HUES6 (cell line): ENCODE data around the gene MTOR.
"Not testable (repeated sequence)": the region's sequence is repeated elsewhere in the genome, so short reads cannot be mapped to it uniquely, and the experiment has no call there.

Experiments
- H3K27ac ChIP-seq: 2 replicates; pipeline ENCODE4 v1.7.0; 2013; ENCODE audit warnings: low read depth, mild to moderate bottlenecking, low read length, inconsistent platforms
- H3K27me3 ChIP-seq: 2 replicates; pipeline ENCODE4 v1.6.1; 2013; ENCODE audit warnings: low read length; ENCODE audit not compliant: control insufficient read depth, insufficient read depth
- H3K36me3 ChIP-seq: 2 replicates; pipeline ENCODE4 v1.6.1; 2013; ENCODE audit warnings: low read length; ENCODE audit not compliant: control insufficient read depth, insufficient read depth
- H3K4me1 ChIP-seq: 2 replicates; pipeline ENCODE4 v1.6.1; 2013; ENCODE audit warnings: low read length; ENCODE audit not compliant: control insufficient read depth, insufficient read depth
- H3K4me3 ChIP-seq: 2 replicates; pipeline ENCODE4 v1.5.1; 2013; ENCODE audit warnings: low read depth, low read length
- H3K9ac ChIP-seq: one replicate; pipeline ENCODE4 v1.6.1; 2013; ENCODE audit warnings: mild to moderate bottlenecking, low read length
- H3K9me3 ChIP-seq: 2 replicates; pipeline ENCODE4 v1.6.1; 2013; ENCODE audit warnings: low read depth, low read length; ENCODE audit not compliant: control insufficient read depth, insufficient read depth

The MTOR gene

DNA sequence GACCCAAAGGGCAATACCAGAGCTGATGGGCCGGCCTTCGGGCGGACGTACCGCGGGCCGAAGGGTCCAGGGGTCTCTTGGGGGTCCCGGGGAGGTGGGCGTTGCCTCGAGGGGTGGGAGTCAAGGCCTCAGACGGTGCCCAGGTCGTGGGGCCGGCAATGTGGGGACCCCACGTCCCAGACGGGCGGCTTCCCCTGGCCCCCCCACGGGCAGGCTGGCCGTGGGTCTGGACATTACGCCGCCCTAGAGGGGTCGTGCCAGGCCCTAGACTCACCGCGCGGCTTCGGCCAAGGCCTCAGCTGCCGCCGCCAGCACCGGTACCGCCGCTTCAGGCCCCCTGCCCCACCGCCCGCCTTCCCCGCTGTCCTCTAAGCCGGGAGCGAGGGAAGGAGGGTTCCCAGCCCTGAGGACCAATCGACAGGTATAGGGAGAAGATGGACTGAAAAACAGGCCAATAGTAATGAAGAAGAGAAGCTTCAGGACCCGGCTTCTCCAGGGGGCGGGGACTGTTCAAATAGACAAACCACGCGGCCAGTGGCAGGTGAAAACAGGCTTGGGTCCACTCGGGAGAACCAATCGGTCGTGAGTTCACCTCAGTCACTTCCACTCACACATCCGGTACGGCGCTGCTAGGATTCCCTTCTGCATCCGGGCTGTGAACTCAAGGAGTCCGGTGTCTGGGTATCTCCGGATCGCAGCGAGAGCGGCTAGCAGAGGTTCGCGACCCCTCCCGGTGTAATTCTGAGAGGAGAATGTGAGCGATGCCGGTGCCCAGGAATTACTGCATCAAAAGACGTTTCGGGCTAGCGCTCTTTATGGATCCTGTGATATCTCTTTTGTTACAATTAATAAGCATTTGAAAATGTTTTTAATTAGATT is at the start of gene MTOR:
Gene MTOR (minus strand): TSS at position 381 of the 879 bp plus-strand sequence. CDS start 3,142 bp downstream, outside the sequence.
- Histone ChIP-seq H3K4me3 (peak within 1 kb of the TSS; percentile 73), H3K27ac (peak within 1 kb of the TSS; percentile 11; the same call in 1 of the 2 replicates), H3K27me3 (no peaks in the 10 kb centered on the region), H3K4me1 (no peaks in the 10 kb centered on the region), H3K9ac (peak within 1 kb of the TSS; percentile 79), H3K36me3 (peaks cover 25% of the 10 kb centered on the region), H3K9me3 (0 out of 2 replicates have a peak, but pooled peaks cover 2% of the 10 kb centered on the region)

DNA sequence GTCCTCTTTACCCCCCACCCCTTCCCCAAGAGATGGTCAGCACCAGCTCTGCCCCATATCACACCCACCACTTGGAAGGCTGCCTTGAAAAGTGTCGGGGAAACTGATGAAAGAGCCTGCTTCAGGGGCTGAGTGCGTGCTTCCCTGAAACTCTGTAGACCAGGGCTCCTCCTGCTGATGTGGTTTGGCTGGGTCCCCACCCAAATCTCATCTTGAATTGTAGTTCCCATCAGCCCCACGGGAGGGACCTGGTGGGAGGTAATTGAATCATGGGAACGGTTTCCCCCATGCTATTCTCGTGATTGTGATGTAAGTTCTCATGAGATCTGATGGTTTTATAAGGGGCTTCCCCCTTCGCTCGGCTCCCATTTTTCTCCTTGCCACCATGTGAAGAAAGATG is 47.0 kb upstream of the MTOR start:
- Histone ChIP-seq H3K27me3 (no peaks in the 10 kb centered on the region), H3K9me3 (0 out of 2 replicates have a peak, but pooled peaks cover 11% of the 10 kb centered on the region), H3K27ac (no peak overlapping the region), H3K36me3 (no peaks in the 10 kb centered on the region), H3K4me3 (no peak overlapping the region), H3K9ac (no peak overlapping the region), H3K4me1 (peaks cover 16% of the 10 kb centered on the region)

GRCh38 chr1:11308699-11309224 is 46.4 kb upstream of the MTOR start:
- Histone ChIP-seq H3K27ac (no peak overlapping the region), H3K27me3 (no peaks in the 10 kb centered on the region), H3K4me3 (no peak overlapping the region), H3K9ac (no peak overlapping the region), H3K4me1 (peaks cover 16% of the 10 kb centered on the region), H3K9me3 (0 out of 2 replicates have a peak, but pooled peaks cover 11% of the 10 kb centered on the region), H3K36me3 (no peaks in the 10 kb centered on the region)

GRCh38 chr1:11307852-11308251 is 45.5 kb upstream of the MTOR start:
- Histone ChIP-seq H3K9me3 (0 out of 2 replicates have a peak, but pooled peaks cover 11% of the 10 kb centered on the region), H3K36me3 (no peaks in the 10 kb centered on the region), H3K27me3 (no peaks in the 10 kb centered on the region), H3K27ac (no peak overlapping the region), H3K4me1 (peaks cover 16% of the 10 kb centered on the region), H3K4me3 (no peak overlapping the region), H3K9ac (no peak overlapping the region)

DNA sequence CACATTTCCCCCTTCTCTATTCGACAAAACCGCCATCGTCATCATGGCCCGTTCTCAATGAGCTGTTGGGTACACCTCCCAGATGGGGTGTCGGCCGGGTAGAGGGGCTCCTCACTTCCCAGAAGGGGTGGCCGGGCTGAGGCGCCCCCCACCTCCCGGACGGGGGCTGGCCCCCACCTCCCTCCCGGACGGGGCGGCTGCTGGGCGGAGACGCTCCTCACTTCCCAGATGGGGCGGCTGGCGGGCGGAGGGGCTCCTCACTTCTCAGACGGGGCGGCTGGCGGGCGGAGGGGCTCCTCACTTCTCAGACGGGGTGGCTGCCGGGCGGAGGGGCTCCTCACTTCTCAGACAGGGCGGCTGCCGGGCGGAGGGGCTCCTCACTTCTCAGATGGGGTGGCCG is 43.2 kb upstream of the MTOR start:
- H3K27ac ChIP-seq, H3K27me3 ChIP-seq, H3K4me1 ChIP-seq: not testable (repeated sequence)

GRCh38 chr1:11302366-11302765 is 40.0 kb upstream of the MTOR start:
- no peak overlapping the region for H3K4me3 ChIP-seq
- no peaks in the 10 kb centered on the region for H3K27me3 ChIP-seq
- no peak overlapping the region for H3K27ac ChIP-seq
- H3K36me3 ChIP-seq: no peaks in the 10 kb centered on the region
- H3K9me3 ChIP-seq: 0 out of 2 replicates have a peak, but pooled peaks cover 9% of the 10 kb centered on the region
- no peak overlapping the region for H3K9ac ChIP-seq
- H3K4me1 ChIP-seq: peaks cover 10% of the 10 kb centered on the region

More for the DNA sequence above, 43.2 kb upstream of the MTOR start:
- H3K9ac ChIP-seq, H3K4me3 ChIP-seq, H3K36me3 ChIP-seq: not testable (repeated sequence)
- 0 out of 2 replicates have a peak, but pooled peaks cover 11% of the 10 kb centered on the region for H3K9me3 ChIP-seq

GRCh38 chr1:11301601-11302000 is 39.2 kb upstream of the MTOR start:
- H3K9ac ChIP-seq: no peak overlapping the region
- H3K36me3 ChIP-seq: no peaks in the 10 kb centered on the region
- no peak overlapping the region for H3K27ac ChIP-seq
- H3K27me3 ChIP-seq: no peaks in the 10 kb centered on the region
- 0 out of 2 replicates have a peak, but pooled peaks cover 3% of the 10 kb centered on the region for H3K9me3 ChIP-seq
- no peak overlapping the region for H3K4me3 ChIP-seq
- peaks cover 10% of the 10 kb centered on the region for H3K4me1 ChIP-seq

DNA sequence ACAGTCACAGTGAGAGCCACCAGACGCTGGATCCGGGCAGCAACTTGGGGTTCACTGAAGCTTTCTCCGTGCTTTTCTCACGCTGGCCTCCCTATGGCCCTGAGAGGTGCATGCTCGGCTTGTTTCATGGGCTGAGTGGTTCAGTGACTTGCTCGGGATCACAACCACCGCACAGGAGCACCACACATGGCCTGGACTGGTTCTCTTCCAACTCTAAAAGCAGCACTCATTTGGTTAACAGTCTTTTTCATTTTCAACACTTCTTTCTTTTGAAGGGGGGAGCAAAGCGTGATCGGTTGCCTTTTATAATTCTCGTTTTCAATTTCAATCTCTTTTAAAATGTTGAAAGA is 36.8 kb upstream of the MTOR start:
- H3K36me3 ChIP-seq: peaks cover 20% of the 10 kb centered on the region
- H3K9ac ChIP-seq: no peak overlapping the region
- no peak overlapping the region for H3K4me3 ChIP-seq
- no peaks in the 10 kb centered on the region for H3K9me3 ChIP-seq
- no peaks in the 10 kb centered on the region for H3K27me3 ChIP-seq
- H3K27ac ChIP-seq: no peak overlapping the region
- H3K4me1 ChIP-seq: peaks cover 10% of the 10 kb centered on the region

DNA sequence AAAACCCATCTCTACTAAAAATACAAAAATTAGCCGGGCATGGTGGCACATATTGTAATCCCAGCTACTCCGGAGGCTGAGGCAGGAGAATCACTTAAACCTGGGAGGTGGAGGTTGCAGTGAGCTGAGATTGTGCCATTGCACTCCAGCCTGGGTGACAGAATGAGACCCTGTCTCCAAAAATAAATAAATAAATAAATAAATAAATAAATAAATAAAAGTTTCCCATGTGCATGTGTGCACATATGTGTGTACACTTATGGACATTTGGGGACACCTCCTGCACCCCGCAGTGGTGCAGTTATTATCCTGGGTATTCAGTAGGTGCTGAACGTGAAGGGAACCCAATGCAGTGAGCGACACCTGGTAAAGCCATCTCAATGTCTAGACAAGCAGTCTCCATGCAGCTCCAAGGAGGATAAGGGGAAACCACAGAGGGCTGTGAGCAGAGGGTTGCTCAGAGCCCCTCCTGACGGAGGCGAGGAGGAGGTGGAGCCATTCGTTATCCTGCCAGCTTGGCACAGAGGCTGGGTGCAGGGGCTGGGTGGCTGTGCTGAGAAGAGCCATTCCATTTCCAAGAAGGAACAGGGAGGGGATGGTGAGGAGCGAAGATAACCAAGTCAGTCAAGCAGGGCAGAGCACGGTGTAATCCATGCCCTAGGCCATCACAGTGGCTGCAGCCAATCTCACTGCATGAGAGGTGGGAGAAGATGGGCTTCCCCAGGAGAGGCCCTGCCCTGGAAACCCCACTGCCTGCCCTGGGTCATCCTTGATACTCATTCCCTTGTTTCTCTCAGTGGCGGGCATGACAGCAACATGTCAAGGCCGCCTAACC is 36.3 kb upstream of the MTOR start:
- Histone ChIP-seq H3K27me3 (no peaks in the 10 kb centered on the region), H3K36me3 (peaks cover 20% of the 10 kb centered on the region), H3K9me3 (no peaks in the 10 kb centered on the region), H3K9ac (no peak overlapping the region), H3K27ac (no peak overlapping the region), H3K4me1 (peaks cover 10% of the 10 kb centered on the region), H3K4me3 (no peak overlapping the region)

GRCh38 chr1:11297774-11298173 is 35.4 kb upstream of the MTOR start:
- H3K9me3 ChIP-seq, H3K27ac ChIP-seq, H3K27me3 ChIP-seq, H3K9ac ChIP-seq, H3K4me3 ChIP-seq: not testable (repeated sequence)
- peaks cover 20% of the 10 kb centered on the region for H3K36me3 ChIP-seq
- H3K4me1 ChIP-seq: peaks cover 12% of the 10 kb centered on the region
